Effector CD8-positive, alpha-beta T cell (primary cell): ENCODE data around the gene RPP30.

ENCODE experiments used
- DNase-seq: peaks from one replicate; lab custom pipeline; 2025; lab: John Stamatoyannopoulos, UW
- total RNA-seq, 4 experiments: gene quantifications; one replicate each; lab custom pipeline; 2026; lab: John Stamatoyannopoulos, UW

RPP30 gene
- total RNA-seq, result 30.1 to 33.5 (median 31.8) reads per million in 4 experiments

DNA sequence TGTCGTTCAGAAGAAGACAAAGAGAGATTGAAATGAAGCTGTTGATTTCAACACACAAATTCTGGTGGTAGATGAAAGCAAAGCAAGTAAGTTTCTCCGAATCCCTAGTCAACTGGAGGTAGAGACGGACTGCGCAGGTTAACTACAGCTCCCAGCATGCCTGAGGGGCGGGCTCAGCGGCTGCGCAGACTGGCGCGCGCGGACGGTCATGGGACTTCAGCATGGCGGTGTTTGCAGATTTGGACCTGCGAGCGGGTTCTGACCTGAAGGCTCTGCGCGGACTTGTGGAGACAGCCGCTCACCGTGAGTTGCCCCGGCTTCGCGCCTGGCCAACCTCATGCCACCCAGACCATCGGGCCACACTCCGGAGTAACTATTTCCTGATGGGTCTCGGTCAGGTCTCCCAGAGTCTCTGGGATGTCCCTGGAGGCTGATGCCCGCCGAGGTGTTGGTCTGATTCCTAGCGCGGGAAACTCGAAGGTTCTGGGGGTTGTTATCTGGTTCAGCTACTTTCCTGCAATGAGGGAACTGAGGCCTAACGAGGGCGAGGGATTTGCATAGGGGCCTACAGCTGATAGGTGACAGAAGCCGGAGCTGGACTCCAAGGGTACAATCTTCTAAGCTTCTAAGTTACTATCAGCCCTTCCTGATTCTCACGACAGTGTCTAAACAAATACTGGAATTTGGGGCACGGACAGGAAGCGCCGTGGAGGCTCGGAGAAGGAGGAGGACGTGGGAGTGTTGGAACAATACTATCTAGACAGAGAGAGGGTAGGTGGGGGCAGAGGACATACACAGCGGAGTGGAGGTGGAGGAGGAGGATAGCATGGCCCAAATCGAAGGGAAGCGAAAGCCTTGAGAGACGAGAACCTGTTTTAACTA lies at the start of gene RPP30:
RPP30 (plus strand) TSS at position 209 of the 882 bp plus-strand sequence; CDS start at position 222, 13 bp downstream.
- peak; percentile 66 for DNase-seq

DNA sequence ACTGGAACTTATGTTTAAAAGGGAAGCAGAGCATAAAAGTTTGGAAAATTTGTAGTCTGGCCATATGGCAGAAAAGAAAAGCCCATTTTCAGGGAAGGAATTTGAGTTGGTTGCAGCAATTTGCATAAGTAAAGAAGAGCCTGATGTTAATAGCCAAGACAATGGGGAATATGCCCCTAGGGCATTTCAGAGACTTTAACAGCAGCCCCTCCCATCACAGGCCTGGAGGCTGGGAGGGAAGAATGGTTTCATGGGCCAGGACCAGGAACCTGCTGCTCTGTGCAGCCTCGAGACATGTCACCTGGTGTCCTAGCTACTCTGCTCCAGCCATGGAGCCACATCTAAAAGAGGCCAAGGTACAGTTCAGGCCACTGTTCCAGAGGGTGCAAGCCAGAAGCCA lies 49.3 kb upstream of the RPP30 start:
- DNase-seq, result no peak

DNA sequence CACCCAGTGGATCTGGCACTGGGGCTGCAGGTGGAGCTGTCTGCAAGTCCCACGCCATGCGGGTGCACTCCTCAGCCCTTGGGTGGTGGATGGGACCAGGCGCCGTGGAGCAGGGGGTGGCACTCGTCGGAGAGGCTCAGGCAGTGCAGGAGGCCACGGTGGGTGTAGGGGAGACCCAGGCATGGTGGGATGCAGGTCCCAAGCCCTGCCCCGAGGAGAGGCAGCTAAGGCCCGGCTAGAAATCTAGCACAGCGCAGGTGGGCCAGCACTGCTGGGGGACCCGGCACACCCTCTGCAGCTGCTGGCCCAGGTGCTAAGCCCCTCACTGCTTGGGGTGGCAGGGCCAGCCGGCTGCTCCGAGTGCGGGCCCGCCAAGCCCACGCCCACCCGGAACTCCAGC lies 39.7 kb upstream of the RPP30 start:
- no peak for DNase-seq

DNA sequence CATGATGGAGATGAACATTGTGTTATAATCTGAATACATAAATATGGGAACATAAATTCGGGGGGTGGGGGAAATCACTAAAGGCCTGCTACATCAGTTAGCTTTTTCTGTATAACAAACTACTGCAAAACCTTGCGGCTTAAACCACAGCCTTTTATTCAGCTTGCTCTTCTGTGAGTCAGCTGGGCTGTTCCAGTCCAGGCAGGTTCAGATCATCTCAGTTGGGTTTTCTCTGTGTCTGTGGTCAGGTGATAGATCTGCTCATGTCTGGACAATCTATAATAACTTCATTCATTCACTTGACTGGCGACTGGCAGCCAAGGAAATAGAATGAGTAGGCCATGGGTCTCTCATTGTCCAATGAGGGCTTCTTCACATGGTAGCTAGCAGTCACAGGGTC lies 37.4 kb upstream of the RPP30 start:
- no peak for DNase-seq

DNA sequence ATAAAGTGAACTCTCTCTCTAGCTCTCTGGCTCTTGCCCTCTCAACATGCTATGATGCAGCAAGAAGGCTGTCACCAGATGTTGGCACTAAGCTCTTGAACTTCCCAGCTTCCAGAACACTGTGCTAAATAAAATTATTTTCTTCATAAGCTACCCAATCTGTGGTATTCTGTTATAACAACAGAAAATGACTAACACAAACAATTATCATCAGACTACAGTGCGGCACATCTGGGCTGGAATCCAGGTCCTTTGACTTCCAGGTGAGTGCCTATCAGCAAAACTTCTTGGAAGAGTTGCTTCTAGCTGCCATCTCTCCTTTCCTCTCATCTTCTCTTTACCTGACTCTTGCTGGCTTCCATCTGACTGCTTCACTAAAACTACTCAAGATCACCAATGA lies 34.3 kb upstream of the RPP30 start:
- no peak for DNase-seq

DNA sequence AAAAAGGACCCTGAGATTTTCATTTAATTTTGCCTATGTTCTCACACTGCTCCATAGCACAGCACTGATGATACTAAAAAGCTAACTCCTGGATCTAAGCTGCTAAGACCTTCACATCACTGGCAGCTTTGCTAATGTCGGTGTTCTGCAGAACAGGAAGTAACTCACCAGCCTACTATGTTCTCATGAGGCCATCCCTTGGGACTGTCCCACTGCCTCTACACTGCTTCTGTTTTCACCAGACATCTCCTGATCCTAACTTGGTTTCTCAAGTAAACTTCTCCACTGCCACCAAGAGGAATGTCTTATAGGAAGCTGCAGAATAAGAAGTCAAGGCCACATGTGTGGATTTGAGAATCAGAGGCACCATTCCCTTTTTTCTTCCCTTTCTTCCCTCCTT lies 29.0 kb upstream of the RPP30 start:
- DNase-seq, result no peak

DNA sequence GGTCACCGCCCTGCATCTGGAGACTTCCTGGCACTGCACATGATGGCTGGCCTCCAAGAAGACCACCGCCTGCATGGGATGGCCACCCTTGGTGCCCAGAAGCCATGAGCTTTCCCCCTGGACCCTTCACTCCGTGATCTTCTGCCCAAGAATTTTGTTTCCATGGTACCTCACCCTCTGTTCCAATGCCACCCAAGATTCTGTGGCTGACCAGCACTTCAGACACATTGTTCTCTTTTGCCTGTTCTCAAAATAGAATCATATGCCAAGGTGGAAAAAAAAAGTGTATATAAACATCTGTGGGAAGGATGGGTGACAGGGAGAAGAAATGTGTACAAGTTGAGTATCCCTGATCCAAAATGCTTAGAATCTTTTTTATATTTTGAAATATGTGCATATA lies 26.0 kb upstream of the RPP30 start:
- no peak for DNase-seq

DNA sequence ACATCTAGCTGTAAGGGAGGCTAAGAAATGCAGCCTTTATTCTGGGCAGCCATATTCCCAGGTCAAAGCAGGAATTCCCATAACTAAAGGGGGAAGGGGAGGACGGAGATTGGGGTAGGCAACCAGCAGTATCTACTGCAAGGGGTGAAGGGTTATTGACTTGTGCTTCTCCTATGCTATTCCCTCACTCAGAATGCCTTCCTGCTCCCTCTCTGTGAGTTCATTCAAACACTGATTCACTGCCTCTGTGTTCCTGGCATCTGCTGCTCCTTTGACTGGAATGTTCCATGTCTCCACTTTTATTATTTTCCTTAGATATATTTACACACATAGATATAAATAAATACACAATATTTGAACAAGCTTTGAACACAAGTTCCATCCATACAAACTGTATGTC lies 25.0 kb upstream of the RPP30 start:
- DNase-seq, result no peak

DNA sequence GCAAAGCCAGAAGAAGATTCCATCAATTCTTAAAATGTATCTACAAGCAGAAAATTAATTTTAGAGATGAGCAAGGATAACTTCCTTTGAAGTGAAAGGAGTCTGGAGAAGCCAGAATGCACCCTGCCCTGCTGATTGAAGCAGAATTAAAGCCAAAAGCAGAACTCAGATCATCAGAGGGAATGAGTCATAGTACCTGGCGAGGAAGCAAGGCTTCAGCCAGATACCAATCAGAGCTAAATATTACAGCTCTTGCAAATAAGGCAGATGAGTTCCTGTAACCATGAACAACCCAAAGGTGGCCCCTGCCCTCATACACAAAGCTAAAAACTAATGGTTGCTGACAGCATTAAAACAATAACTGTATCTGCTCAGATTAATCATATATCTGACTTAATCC lies 24.3 kb upstream of the RPP30 start:
- DNase-seq, result no peak

DNA sequence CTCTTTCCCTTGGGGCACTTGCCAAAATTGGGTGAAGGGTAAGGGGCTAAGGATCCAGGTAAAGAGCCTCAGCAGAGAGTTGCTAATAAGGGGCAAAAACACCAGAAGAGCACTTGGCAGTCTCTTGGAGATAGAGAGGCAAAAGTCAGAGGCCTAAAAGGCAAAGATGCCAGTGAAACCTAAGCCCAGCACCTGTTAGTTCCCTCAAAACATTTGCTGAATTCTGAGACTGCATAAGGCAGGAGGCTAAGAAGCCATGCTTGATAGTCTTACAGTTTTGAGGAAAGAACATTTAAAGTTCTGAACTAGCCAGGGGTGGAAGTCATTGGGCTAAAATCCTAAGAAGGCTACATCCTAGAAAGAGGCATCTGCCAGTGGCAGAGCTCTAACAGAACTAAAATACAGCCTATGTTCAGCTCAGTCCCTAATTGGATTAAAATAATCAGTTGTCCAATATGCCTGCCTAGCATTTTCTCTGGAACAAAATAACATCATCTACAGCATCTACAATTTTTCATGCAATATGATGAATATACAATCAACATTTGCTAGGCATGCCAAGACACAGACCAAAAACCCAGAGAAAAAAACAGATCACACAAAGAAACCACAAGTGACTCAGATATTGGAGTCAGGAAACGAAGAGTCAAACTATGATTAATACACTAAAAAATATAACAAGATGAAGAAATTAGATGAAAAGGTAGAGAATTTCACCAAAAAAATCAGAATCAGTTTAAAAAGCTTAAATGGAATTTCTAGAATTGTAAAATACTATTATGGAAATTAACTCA lies 21.6 kb upstream of the RPP30 start:
- DNase-seq, result no peak

DNA sequence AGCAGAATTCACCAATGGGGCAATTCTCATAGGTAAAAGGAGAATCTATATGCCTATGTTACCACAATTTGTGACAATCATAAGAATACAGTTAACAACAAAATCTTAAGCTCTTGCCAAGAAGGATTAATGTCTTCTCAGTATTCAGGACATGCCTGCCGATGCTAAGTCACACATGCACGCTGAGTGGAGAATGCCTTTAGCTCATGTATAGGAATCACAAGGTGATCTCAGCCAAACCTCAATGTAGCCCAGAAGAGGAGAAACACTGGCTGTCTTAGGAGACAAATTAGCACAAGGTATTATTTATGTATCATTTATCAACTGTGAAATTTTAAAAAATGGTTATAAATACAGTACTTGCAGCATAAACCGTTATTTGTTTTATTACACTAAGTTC lies 16.6 kb upstream of the RPP30 start:
- DNase-seq, result no peak

DNA sequence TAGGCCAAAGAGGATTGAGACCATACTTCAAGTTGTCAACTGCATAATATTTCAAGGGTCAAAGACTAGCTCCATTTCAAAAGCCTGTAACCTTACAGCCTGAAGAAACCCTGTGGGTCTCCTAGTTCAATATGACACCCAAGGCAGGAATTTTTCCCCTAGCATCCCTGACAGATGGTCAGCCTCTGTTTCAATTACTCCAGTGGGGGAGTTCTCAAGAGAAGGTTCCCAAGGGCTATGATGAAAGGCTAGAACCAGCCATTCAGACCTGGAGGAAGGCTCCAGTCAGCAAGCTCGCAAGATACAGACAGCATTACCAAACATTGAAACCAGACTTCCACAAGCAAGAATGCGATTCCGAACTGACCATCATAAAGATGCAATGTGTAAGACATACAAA lies 15.5 kb upstream of the RPP30 start:
- DNase-seq, result no peak

DNA sequence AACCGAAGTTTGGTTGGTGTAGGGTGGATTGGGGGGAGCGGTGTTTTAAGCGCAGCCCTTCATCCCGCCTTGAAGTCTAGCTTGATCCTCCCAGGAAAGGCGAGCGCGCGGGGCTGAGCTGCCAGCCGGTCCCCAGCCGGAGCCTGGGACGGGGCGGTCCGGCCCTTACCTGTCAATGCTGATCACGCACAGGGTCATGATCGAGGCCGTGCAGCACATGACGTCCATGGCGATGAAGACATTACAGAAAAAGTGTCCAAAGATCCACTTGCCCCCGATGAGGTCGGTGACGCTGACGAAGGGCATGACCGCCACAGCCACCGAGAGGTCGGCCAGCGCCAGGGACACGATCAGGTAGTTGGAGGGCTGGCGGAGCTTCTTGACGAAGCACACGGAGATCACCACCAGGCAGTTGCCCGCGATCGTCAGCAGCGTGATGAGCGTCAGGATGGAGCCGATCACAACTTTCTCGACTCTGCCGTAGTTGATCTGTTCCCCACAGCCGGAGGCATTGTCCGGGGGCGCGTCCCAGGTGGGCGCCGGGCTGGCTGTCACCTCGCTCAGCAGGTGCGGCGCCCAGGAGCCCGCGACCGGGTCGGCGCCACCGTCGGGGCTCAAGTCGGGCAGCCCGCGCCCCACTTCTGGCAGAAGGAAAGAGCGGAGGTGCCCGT lies 14.7 kb upstream of the RPP30 start:
- DNase-seq, result peak; percentile 7

DNA sequence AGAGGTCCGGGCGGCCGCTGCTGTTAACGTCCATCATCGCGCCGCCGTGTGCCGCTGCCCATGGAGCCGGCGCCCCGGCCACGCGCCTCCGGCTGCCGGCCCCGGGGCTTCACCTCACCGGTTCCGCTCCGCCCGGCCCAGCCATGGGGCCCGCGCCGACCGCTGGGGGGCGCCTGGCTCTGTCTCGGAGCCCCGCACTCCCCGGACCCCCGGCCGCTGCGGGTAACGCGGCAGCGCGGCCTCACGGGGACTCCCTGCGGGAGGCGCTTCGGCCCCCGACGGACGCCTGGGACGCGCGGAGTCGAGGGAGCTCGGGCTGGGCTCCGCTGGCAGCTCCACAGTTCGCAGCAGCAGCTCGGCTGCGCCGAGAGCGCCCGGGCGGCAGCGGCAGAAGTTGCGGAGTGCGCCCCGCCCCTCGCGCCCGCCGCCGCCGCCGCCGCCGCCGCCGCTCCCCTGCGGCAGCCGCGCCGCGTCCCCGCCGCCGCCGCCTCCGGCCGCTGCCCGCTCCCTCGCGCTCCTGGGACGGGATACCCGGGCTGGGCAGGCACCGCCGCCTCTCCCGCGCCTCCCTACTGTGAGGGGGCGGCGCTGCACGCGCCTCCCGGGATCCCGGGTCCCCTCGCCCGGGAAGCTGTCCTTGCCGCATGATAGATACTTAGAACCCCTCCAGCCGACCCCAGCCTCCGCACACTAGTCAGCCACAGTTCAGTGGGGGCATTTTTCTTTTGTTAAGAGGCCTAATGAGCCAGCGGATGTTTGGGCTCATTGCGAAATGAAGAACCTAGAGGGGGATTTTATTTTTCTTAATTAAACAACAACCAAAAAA lies 13.9 kb upstream of the RPP30 start, which contains the start of gene HTR7:
HTR7 (minus strand) TSS at position 405 of the 826 bp plus-strand sequence; CDS start at position 37, 368 bp downstream.
- peak; percentile 38 for DNase-seq

DNA sequence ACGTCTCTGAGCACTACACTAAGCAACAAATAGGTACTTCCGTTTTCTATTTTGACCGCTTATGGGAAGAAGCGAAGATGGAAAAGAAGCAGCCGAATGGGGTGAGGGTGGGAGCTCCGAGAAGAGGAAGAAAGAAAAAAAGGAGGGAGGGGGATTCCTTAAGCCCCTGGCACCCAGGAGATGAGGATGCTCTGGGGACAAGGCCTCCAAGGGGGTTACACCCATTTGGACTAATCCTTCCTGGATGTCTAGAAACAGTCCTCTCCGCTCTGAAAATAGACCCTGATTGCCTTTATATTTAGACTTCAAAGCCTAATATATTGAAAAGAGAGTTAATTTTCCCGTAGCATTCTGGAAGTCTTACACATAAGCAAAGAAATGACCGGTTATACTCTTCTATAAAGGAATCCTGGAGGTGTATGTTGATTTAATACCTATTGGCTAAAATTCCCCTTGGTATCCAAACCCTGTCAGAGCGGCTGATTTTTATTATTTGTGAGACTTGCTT lies 13.3 kb upstream of the RPP30 start:
- no peak for DNase-seq

DNA sequence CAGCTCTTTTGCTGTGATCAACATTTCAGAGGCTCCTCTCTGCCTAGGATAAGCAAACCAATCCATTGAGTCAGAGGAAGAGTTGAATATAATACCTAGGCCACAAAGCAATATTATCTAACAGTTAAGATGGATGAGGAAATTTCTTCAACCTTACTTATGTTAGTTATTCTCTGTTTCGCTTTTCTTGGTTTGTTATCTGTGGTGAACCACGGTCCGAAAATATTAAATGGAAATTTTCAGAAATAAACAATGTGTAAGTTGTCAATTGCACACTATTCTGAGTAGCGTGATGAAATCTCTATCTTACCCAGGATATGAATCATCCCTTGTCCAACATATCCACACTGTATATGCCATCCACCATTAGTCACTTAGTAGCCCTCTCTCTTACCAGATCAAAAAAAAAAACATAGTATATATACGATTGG lies 12.4 kb upstream of the RPP30 start:
- DNase-seq, result no peak

DNA sequence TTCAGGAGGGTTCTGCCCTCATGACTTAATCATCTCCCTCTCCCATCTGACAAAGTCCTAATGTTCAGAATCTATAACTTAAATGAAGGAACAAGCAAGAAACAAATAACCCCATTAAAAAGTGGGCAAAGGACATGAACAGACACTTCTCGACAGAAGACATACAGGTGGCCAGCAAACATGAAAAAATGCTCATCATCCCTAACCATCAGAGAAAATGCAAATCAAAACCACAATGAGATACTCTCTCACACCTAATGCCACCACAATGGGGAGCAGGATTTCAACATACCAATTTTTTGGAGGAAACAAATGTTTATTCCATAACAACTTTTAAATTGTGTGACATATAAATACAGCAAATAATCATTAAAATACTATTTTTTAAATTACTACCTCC lies 11.0 kb upstream of the RPP30 start:
- DNase-seq, result no peak

DNA sequence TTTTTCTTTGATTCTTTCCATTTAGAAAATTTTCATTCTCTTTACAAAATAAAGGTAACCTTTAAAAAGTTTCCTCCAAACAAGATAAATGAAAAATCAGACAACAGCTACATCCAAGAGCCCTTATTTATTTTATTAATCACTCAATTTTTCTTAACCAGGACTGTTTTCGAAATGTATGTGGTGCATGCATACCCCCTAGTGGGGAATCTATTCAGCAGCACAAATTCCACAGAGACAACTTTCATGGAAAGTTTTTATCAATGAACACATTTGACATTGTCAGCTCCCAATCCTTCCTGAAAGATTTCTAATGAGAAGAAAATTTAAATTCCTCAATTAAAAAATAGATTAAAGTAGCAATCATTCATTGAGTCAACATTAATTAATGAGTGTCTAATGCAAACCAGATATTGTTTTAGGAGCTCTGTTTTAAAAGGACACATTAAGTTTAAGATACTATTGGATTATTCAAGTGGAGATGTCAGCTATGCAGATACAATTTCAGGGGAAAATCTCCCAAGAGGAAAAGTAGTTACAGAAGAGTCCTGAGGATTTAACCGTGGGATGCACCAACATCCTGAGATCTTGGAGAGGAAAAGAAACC lies 8.8 kb upstream of the RPP30 start:
- no peak for DNase-seq

DNA sequence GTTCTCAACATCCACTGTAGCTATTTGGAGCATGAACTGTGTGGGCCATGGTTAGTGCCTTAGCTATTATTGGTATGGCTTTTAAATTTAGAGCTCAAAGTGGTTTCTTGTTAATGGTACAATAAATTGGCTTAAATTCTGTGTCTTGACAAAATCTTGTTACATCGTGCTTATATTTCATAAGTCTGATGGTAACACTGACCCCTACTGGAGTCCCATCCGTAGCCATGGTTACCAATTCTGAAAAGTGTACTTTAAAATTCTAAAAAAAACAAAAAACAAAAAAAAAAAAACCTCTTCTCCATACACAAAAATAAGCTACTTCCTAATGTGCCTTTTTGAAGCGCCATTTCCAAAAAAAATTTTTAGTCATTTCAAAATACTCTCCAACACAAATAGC lies 6.4 kb upstream of the RPP30 start:
- DNase-seq, result no peak

DNA sequence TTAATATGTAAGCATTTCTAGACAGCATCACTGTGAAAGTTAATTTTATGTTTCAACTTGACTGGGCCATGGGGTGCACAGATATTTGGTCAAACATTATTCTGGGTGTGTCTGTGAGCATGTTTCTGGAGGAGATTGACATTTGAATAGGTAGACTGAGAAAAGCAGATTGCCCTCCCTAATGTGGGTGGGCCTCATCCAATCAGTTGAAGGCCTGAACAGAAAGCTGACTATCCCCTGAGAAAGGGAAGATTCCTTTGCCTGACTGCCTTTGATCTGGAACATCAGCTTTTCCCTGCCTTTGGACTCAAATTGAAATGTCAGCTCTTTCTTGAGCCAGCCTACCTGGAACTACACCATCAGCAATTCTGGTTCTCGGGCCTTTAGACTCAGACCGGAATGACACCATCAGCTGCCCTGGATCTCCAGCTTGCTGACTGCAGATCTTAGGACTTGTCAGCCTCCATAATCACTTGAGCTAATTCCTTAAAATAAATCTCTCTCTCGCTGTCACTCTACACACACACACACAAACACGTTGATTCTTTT lies 5.7 kb upstream of the RPP30 start:
- DNase-seq, result no peak
